Ovary (tissue), 3 donors: ENCODE data around the gene TP53TG5.

Experiments used
- POLR2A ChIP-seq: fragments of 450-650 bp; IDR thresholded peaks from one replicate; pipeline ENCODE4 v1.6.1; 2017; ENCODE audit warnings: antibody characterized with exemption, mild to moderate bottlenecking, moderate library complexity
- TF ChIP-seq, protein P1 (sequence below), 3 donors: fragments of 450-650 bp in 2 of 3; fragments of 200-600 bp in 1 of 3; IDR thresholded peaks; one replicate each; pipeline versions ENCODE4 v1.5.1 to v1.8.0; 2016 to 2022; ENCODE audit warnings: antibody characterized with exemption in 3 of 3, mild to moderate bottlenecking in 1 of 3
- donor health status: DM: no; HTN: no; CAD: no.

DNA sequence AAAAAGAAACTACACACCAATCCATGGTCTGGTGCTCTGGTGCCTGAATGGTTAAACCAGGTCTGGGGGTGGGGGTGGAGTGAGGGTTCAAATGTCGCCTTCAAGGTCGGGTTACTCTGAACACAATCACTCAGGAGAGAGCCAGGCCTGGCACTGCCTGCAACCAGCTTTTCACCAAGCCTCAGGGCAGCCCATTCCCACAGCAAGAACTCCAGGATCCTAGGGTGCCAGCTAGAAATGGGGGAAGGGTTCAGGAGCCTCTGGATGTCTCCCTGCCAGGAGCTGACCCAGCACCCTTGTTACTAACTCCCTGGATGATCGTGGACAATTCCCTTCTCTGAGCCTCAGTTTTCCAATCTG lies 36.6 kb downstream of the TP53TG5 start:
- TF ChIP-seq, protein P1, sequence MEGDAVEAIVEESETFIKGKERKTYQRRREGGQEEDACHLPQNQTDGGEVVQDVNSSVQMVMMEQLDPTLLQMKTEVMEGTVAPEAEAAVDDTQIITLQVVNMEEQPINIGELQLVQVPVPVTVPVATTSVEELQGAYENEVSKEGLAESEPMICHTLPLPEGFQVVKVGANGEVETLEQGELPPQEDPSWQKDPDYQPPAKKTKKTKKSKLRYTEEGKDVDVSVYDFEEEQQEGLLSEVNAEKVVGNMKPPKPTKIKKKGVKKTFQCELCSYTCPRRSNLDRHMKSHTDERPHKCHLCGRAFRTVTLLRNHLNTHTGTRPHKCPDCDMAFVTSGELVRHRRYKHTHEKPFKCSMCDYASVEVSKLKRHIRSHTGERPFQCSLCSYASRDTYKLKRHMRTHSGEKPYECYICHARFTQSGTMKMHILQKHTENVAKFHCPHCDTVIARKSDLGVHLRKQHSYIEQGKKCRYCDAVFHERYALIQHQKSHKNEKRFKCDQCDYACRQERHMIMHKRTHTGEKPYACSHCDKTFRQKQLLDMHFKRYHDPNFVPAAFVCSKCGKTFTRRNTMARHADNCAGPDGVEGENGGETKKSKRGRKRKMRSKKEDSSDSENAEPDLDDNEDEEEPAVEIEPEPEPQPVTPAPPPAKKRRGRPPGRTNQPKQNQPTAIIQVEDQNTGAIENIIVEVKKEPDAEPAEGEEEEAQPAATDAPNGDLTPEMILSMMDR (IDR thresholded peaks at IDR 0.05) = no peak
- TF ChIP-seq POLR2A = no peak
